Stimulated activated memory B cell treated with anti-CD40 and anti-IgM and Interleukin-4, amounts not matched to agents 10 μg/mL and 1 μg/mL and 100 μg/mL, for 72 hours (primary cell): Measurements from ENCODE around the gene ODF2.

Experiments used
- ATAC-seq: fragments of 150-1000 bp; cut with Tn5 transposase; 2 replicates; pipeline ENCODE4 v1.10.0; 2021
- H3K27ac Mint-ChIP-seq: one replicate; pipeline ENCODE4 v1.8.0; 2022; ENCODE audit warnings: mild to moderate bottlenecking, mixed read lengths
- H3K27me3 Mint-ChIP-seq: one replicate; pipeline ENCODE4 v1.8.0; 2022; ENCODE audit warnings: mixed read lengths
- H3K36me3 Mint-ChIP-seq: one replicate; pipeline ENCODE4 v1.8.0; 2022; ENCODE audit warnings: mixed read lengths
- H3K4me1 Mint-ChIP-seq: one replicate; pipeline ENCODE4 v1.8.0; 2022; ENCODE audit warnings: mixed read lengths
- H3K4me3 Mint-ChIP-seq: one replicate; pipeline ENCODE4 v1.8.0; 2022; ENCODE audit warnings: mild to moderate bottlenecking, moderate library complexity, mixed read lengths
- H3K9me3 Mint-ChIP-seq: one replicate; pipeline ENCODE4 v1.8.0; 2022; ENCODE audit warnings: mixed read lengths

ODF2 gene

DNA sequence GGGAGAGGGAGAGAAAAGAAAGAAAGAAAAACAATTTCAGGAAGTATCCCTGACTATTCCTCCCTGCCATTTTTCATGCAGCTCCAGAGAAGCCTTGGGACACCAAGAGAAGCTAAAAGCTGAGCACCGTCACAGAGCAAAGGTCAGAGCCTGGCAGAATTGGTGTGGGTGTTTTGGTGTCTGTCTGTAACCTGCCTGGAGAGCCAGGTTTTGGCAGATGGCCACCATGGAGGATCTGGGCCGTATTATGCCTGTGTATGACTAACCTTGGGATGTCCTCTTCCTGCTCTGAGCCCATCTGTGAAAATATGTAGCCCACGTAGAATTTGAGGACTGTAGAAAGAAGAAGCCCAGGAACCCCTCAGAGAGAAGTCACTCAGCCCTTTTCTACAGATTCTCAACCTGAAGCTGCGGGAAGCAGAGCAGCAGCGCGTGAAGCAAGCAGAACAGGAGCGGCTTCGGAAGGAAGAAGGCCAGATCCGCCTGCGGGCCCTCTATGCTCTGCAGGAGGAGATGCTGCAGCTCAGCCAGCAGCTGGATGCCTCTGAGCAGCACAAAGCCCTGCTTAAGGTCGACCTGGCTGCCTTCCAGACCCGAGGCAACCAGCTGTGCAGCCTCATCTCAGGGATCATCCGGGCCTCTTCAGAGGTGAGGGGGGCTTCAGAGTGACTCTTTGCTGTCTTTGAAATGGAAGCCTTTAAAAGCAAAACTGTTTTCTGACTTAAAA, 67.6 kb downstream of the ODF2 start:
- Mint-ChIP-seq H3K4me3 (no peak overlapping the region), H3K9me3 (no peaks in the 10 kb centered on the region), H3K4me1 (no peaks in the 10 kb centered on the region), H3K27me3 (no peaks in the 10 kb centered on the region), H3K27ac (no peak overlapping the region), H3K36me3 (peaks cover 60% of the 10 kb centered on the region)
- no peak for ATAC-seq

DNA sequence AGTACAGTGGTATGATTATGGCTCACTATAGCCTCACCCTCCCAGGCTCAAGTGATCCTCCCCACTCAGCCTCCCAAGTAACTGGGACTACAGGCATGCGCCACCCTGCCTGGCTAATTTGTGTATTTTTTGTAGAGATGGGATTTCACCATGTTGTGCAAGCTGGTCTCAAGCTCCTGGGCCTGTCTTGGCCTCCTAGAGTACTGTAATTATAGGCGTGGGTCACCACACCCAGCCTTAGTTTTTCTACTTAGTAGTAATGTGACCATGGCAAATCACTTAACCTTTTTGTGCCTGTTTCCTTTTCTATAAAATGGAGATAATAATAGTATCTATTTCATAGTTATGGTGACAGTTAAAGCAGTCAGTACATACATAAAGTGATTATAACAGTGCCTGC, 70.9 kb downstream of the ODF2 start:
- ATAC-seq: no peak
- Mint-ChIP-seq H3K9me3 (no peaks in the 10 kb centered on the region), H3K36me3 (peaks cover 56% of the 10 kb centered on the region), H3K27me3 (no peaks in the 10 kb centered on the region), H3K4me3 (no peak overlapping the region), H3K27ac (no peak overlapping the region), H3K4me1 (no peaks in the 10 kb centered on the region)

DNA sequence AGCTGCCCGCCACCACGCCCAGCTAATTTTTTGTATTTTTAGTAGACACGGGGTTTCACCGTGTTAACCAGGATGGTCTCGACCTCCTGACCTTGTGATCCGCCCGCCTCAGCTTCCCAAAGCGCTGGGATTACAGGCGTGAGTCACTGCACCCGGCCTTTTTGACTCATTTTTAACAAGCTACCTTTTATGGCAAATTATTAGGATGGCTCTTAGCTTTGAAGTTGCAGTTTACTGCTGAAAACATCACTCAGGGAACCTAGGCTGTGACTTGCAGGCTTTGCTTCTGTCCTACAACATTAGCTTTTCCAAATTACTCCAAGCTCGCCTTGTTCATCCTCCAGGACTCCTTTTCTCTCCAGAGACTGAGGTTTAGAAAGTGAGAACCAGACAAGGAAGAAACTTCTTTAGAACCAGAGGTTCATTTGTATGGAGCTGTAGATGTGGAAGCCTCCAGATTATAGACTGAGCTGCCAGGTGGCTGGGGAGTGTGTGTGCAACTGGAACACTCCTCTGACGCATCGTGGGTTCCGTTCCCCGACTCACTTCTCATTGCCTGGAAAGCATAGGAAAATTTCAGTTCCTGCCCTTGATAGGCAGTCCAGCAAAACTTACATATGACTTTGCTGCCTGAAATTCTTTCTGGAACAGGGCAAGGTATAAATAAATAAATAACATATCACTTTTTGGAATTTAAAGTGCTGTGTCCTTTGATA, 72.8 kb downstream of the ODF2 start:
- ATAC-seq: no peak
- H3K4me3 Mint-ChIP-seq: no peak overlapping the region
- no peaks in the 10 kb centered on the region for H3K4me1 Mint-ChIP-seq
- H3K27ac Mint-ChIP-seq: no peak overlapping the region
- no peaks in the 10 kb centered on the region for H3K9me3 Mint-ChIP-seq
- no peaks in the 10 kb centered on the region for H3K27me3 Mint-ChIP-seq
- peaks cover 46% of the 10 kb centered on the region for H3K36me3 Mint-ChIP-seq

- no peak overlapping the region for H3K27ac Mint-ChIP-seq
- H3K27me3 Mint-ChIP-seq: no peaks in the 10 kb centered on the region
- peaks cover 52% of the 10 kb centered on the region for H3K36me3 Mint-ChIP-seq
Measured at GRCh38 chr9:128529191-128529590, 73.4 kb downstream of the ODF2 start.

GRCh38 chr9:128532581-128532980, 76.8 kb downstream of the ODF2 start:
- no peaks in the 10 kb centered on the region for H3K9me3 Mint-ChIP-seq
- no peak overlapping the region for H3K27ac Mint-ChIP-seq
- H3K4me1 Mint-ChIP-seq: no peaks in the 10 kb centered on the region
- peaks cover 40% of the 10 kb centered on the region for H3K36me3 Mint-ChIP-seq
- no peak overlapping the region for H3K4me3 Mint-ChIP-seq
- no peaks in the 10 kb centered on the region for H3K27me3 Mint-ChIP-seq
- ATAC-seq: no peak

More at GRCh38 chr9:128529191-128529590, 73.4 kb downstream of the ODF2 start:
- H3K9me3 Mint-ChIP-seq: no peaks in the 10 kb centered on the region
- no peak for ATAC-seq
- H3K4me1 Mint-ChIP-seq: no peaks in the 10 kb centered on the region
- no peak overlapping the region for H3K4me3 Mint-ChIP-seq

GRCh38 chr9:128540634-128541360, 85.0 kb downstream of the ODF2 start:
- no peak for ATAC-seq
- Mint-ChIP-seq H3K4me1 (no peaks in the 10 kb centered on the region), H3K9me3 (no peaks in the 10 kb centered on the region), H3K27me3 (no peaks in the 10 kb centered on the region), H3K27ac (peak overlapping the region; percentile 20), H3K36me3 (peaks cover 54% of the 10 kb centered on the region), H3K4me3 (no peak overlapping the region)

GRCh38 chr9:128546504-128546903, 90.7 kb downstream of the ODF2 start:
- Mint-ChIP-seq H3K9me3 (no peaks in the 10 kb centered on the region), H3K27ac (no peak overlapping the region), H3K27me3 (no peaks in the 10 kb centered on the region), H3K4me1 (peaks cover 2% of the 10 kb centered on the region), H3K4me3 (no peak overlapping the region), H3K36me3 (peaks cover 10% of the 10 kb centered on the region)
- ATAC-seq: no peak

DNA sequence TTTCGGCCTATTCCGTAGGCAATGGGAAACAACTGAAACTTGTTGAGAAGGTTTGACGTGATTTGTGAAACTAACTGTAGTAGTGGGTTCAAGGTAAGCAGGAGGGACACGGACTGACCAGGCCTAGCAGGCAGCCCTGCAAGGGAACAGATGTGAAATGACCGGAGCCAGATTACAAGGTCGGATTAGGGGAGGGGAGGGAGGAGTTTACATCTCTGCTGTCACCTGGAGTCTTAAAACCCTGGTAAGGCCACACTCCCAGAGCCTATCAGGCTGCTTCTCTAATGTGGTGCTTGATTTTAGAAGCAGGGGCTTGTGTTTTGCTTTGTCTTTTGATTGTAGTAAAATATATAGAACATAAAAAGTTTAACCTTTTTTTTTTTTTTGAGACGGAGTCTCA, 93.1 kb downstream of the ODF2 start:
- Mint-ChIP-seq H3K36me3 (no peaks in the 10 kb centered on the region), H3K27me3 (no peaks in the 10 kb centered on the region), H3K27ac (no peak overlapping the region), H3K4me3 (no peak overlapping the region), H3K9me3 (no peaks in the 10 kb centered on the region), H3K4me1 (peaks cover 9% of the 10 kb centered on the region)
- no peak for ATAC-seq

DNA sequence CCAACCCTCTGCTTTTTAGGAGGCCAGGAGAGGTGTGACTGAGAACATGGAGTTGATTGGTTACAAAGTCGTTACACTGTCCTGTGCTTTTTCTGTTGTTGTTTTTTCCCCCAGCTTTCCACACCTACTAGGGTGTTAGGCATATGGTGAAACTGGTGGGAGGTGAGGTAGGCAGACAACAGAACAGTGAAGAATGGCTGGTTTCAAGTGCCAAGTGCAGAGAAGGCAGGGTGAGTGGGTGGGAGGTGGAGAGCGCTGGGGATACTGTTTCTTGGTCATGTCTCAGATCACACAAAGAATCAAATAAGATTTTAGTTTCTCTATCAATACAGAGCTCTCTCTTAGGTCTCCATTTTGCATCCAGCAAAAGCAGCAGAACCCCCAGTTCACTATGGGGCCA, 94.4 kb downstream of the ODF2 start:
- no peaks in the 10 kb centered on the region for H3K9me3 Mint-ChIP-seq
- H3K27ac Mint-ChIP-seq: no peak overlapping the region
- ATAC-seq: no peak
- H3K27me3 Mint-ChIP-seq: no peaks in the 10 kb centered on the region
- H3K4me3 Mint-ChIP-seq: no peak overlapping the region
- peaks cover 9% of the 10 kb centered on the region for H3K4me1 Mint-ChIP-seq
- no peaks in the 10 kb centered on the region for H3K36me3 Mint-ChIP-seq
